Ovary (tissue), 9 donors: Measurements from ENCODE around the gene ZNF629. TPM values are rescaled to one million over a fixed set of nuclear protein-coding genes. Genes with fewer than 3 reads are reported as not detected.

Source experiments
- DNase-seq, 5 donors: peaks; one replicate each; pipeline ENCODE4 v3.0.0-alpha.2; 2019 to 2020
- H3K27ac ChIP-seq, 2 donors: fragments of 200-600 bp; one replicate each; pipeline versions ENCODE4 v1.5.1 to v1.8.0; 2019 to 2022
- H3K27me3 ChIP-seq: fragments of 200-600 bp; one replicate; pipeline ENCODE4 v1.8.0; 2022
- H3K36me3 ChIP-seq: fragments of 200-600 bp; sonication (generic); one replicate; pipeline ENCODE4 v1.5.1; 2019
- H3K4me1 ChIP-seq: one replicate; pipeline ENCODE4 v1.8.1; 2013; ENCODE audit warnings: mild to moderate bottlenecking, moderate library complexity; ENCODE audit not compliant: insufficient read depth
- H3K4me3 ChIP-seq: fragments of 200-600 bp; sonication (generic); one replicate; pipeline ENCODE4 v1.5.1; 2017
- H3K9me3 ChIP-seq, 2 donors: fragments of 200-600 bp in 1 of 2; sonication (generic) in 1 of 2; one replicate each; pipeline versions ENCODE4 v1.5.1 to v1.8.1; 2013 to 2019; ENCODE audit warnings: mild to moderate bottlenecking in 1 of 2, moderate library complexity in 1 of 2
- CTCF ChIP-seq, 3 donors: fragments of 450-650 bp in 2 of 3; fragments of 200-600 bp in 1 of 3; IDR thresholded peaks; one replicate each; pipeline versions ENCODE4 v1.5.1 to v1.8.0; 2016 to 2022; ENCODE audit warnings: antibody characterized with exemption in 3 of 3, mild to moderate bottlenecking in 1 of 3
- EP300 ChIP-seq: sonication (generic); formaldehyde crosslinking; IDR thresholded peaks from one replicate; pipeline ENCODE4 v1.6.1; 2017; ENCODE audit warnings: antibody characterized with exemption
- POLR2A ChIP-seq: fragments of 450-650 bp; IDR thresholded peaks from one replicate; pipeline ENCODE4 v1.6.1; 2017; ENCODE audit warnings: antibody characterized with exemption, mild to moderate bottlenecking, moderate library complexity
- WGBS, 3 donors: extraction: QIAGEN DNeasy Blood & Tissue Kit in 1 of 3; methylation state at CpG; one replicate each; pipeline versions ENCODE4 v1.1.5 to v1.1.7; 2013 to 2017; 5-methylcytosine and 5-hydroxymethylcytosine counted together
- intact Hi-C, 4 donors: fragments of 100-400 bp; cut with DNase I; formaldehyde crosslinking; loops; one replicate each; pipeline versions ENCODE4 v1.11.0 to v1.15.1; 2022 to 2023
- polyA plus RNA-seq, 2 donors: library from polyadenylated mRNA; stranded (reverse); fragments of 200-250 nt in 1 of 2; fragments of 350-450 nt in 1 of 2; fragmentation: Illumina TruSeq in 1 of 2; extraction: RNeasy Lipid Tissue Mini Kit (QIAGEN cat#74804) in 1 of 2; gene quantifications; one replicate each; pipeline ENCODE4 v1.2.3, GENCODE V29; 2013 to 2014
- total RNA-seq, 7 donors: library from RNA; depleted of rRNA in 2 of 7; stranded (reverse); fragments of >200 nt in 2 of 7; fragmentation: NEBNext Ultra II Directional in 3 of 7; extraction: Animal tissue kit (Norgen Biotek cat#: 25700) in 3 of 7; gene quantifications; one replicate each; pipeline versions ENCODE4 v1.1.0 to v1.2.4, GENCODE V29; 2016 to 2023
- donor health status: DM: no; HTN: no; CAD: no; lungs with moderate emphysema.
- donor health status: DM: no; HTN: no; CAD: no.
- donor health status: Bipolar disorder and iron deficiency.
- donor health status: DM: yes; HTN: yes; CAD: no.
- donor health status: DM: no; HTN: no; CAD: no.
- donor health status: DM: yes; HTN: yes; CAD: no.

ZNF629 gene
- total and polyA plus RNA-seq, 9 donors: 8.2 to 26.3 (median 19.9) TPM

GRCh38 chr16:30743716-30744115 is 43.3 kb downstream of the ZNF629 start:
- no peaks in the 10 kb centered on the region for H3K36me3 ChIP-seq
- TF ChIP-seq POLR2A (no peak), EP300 (no peak), CTCF (IDR thresholded peaks at IDR 0.05) (no peak)
- H3K4me3 ChIP-seq: no peak overlapping the region
- H3K27me3 ChIP-seq: no peaks in the 10 kb centered on the region
- no peaks in the 10 kb centered on the region for H3K9me3 ChIP-seq
- 85 to 90% (median 89%) methylated on average over 11 of the region's 11 CpGs for WGBS, 3 donors
- intact Hi-C loops: no loop called here
- H3K27ac ChIP-seq: no peak overlapping the region
- DNase-seq: peak in 1 of 5 donors; percentile 32
- peaks cover 4% of the 10 kb centered on the region for H3K4me1 ChIP-seq

GRCh38 chr16:30741461-30741914 is 45.5 kb downstream of the ZNF629 start:
- Histone ChIP-seq H3K4me3 (no peak overlapping the region), H3K4me1 (peaks cover 4% of the 10 kb centered on the region), H3K27ac (no peak overlapping the region), H3K27me3 (no peaks in the 10 kb centered on the region), H3K36me3 (no peaks in the 10 kb centered on the region), H3K9me3 (no peaks in the 10 kb centered on the region)
- DNase-seq: peak in 1 of 5 donors; percentile 45
- 73 to 86% (median 80%) methylated on average over 6 of the region's 6 CpGs for WGBS, 3 donors
- intact Hi-C loops: no loop called here
- TF ChIP-seq POLR2A (no peak), CTCF (IDR thresholded peaks at IDR 0.05) (no peak), EP300 (no peak)

GRCh38 chr16:30740364-30741251 is 46.4 kb downstream of the ZNF629 start:
- DNase-seq: peak; percentile 67 to 84 (median 77)
- TF ChIP-seq EP300 (no peak), CTCF (IDR thresholded peaks at IDR 0.05) (no peak), POLR2A (no peak)
- Histone ChIP-seq H3K4me3 (no peak overlapping the region), H3K27me3 (no peaks in the 10 kb centered on the region), H3K9me3 (no peaks in the 10 kb centered on the region), H3K36me3 (no peaks in the 10 kb centered on the region), H3K27ac (peak overlapping the region in 1 of 2 donors; percentile 9), H3K4me1 (peaks cover 4% of the 10 kb centered on the region)
- 44 to 53% (median 46%) methylated on average over 8 of the region's 8 CpGs for WGBS, 3 donors
- intact Hi-C loops: no loop called here

GRCh38 chr16:30738984-30739951 is 47.7 kb downstream of the ZNF629 start:
- Histone ChIP-seq H3K27me3 (no peaks in the 10 kb centered on the region), H3K36me3 (no peaks in the 10 kb centered on the region), H3K4me3 (no peak overlapping the region), H3K4me1 (peaks cover 4% of the 10 kb centered on the region), H3K27ac (no peak overlapping the region), H3K9me3 (no peaks in the 10 kb centered on the region)
- TF ChIP-seq EP300: no peak
- peak in 1 of 5 donors; percentile 43 for DNase-seq
- intact Hi-C loops: no loop called here
- 83 to 84% (median 83%) methylated on average over 37 of the region's 37 CpGs for WGBS, 3 donors
